Keratinocyte (primary cell): ENCODE results near the gene RBP5.

Experiments
- EZH2 ChIP-seq: IDR thresholded peaks from one replicate; pipeline ENCODE4 v1.6.1; 2012; ENCODE audit warnings: inconsistent platforms, mild to moderate bottlenecking, low read length, moderate library complexity
- TF ChIP-seq, protein P1 (sequence below), 3 experiments: IDR thresholded peaks in 1 of 3; conservative IDR thresholded peaks in 1 of 3; optimal IDR thresholded peaks in 1 of 3; 2 replicates in 2 of 3; 3 replicates in 1 of 3; pipeline versions ENCODE3 to v1.5.1; 2011; ENCODE audit warnings: low read length in 3 of 3, mild to moderate bottlenecking in 3 of 3, moderate library complexity in 2 of 3, control low read depth in 1 of 3, inconsistent platforms in 1 of 3; ENCODE audit not compliant: insufficient read depth in 2 of 3; ENCODE audit errors: extremely low read depth in 1 of 3

DNA sequence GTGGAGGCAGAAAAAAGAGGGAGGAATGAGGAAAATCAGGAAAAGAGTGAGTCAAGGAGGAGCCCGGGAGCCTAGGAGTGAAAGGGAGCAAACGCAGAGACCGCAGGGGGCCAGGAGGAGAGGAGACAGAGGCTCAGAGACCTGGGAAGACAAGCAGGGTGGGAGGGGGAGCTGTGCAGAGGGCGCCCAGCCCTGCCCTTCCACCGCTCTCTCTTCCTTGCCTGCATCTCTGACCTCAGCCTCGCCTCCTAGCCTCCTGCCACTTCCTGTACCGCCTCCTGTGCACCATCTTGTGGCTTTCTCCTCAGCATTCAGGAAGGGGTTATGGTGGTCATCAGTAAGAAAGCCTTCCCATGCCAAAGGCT, 2.8 kb upstream of the RBP5 start:
- TF ChIP-seq EZH2 = no peak
- TF ChIP-seq, protein P1, sequence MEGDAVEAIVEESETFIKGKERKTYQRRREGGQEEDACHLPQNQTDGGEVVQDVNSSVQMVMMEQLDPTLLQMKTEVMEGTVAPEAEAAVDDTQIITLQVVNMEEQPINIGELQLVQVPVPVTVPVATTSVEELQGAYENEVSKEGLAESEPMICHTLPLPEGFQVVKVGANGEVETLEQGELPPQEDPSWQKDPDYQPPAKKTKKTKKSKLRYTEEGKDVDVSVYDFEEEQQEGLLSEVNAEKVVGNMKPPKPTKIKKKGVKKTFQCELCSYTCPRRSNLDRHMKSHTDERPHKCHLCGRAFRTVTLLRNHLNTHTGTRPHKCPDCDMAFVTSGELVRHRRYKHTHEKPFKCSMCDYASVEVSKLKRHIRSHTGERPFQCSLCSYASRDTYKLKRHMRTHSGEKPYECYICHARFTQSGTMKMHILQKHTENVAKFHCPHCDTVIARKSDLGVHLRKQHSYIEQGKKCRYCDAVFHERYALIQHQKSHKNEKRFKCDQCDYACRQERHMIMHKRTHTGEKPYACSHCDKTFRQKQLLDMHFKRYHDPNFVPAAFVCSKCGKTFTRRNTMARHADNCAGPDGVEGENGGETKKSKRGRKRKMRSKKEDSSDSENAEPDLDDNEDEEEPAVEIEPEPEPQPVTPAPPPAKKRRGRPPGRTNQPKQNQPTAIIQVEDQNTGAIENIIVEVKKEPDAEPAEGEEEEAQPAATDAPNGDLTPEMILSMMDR (optimal IDR thresholded peaks at IDR 0.05 in 1 of 3, IDR thresholded peaks at IDR 0.05 in 1 of 3, conservative IDR thresholded peaks at IDR 0.05 in 1 of 3; ENCODE audit: extremely low read depth in 1 of 3, insufficient read depth in 2 of 3, low read length in 3 of 3) = no peak
